AG04449 (cell line): ENCODE measurements around the gene MAN1B1.
A peak's percentile ranks its signal among the peaks of the same experiment; 100 is the strongest.

Source experiments
- CTCF ChIA-PET: fragments of 350-600 bp; formaldehyde crosslinking; extraction: SDS; loops from one replicate; lab custom pipeline; 2021; ENCODE audit warnings: antibody characterized with exemption; lab: Yijun Ruan, JAX
- POLR2A ChIA-PET: fragments of 400-600, 350-600 bp; formaldehyde crosslinking; extraction: SDS; loops from one replicate; lab custom pipeline; 2020; ENCODE audit warnings: antibody characterized with exemption, inconsistent platforms; lab: Yijun Ruan, JAX
- DNase-seq: peaks from one replicate; pipeline ENCODE4 v3.0.0-alpha.2; 2010; ENCODE audit warnings: low read depth, low spot score
- H3K4me3 ChIP-seq: 2 replicates; pipeline ENCODE4 v1.5.1; 2011; ENCODE audit warnings: low read depth, mild to moderate bottlenecking, control low read depth, low read length
- TF ChIP-seq, protein P1 (sequence below): IDR thresholded peaks from one replicate; pipeline ENCODE4 v1.5.1; 2011; ENCODE audit warnings: mild to moderate bottlenecking, moderate library complexity, low read length, control low read depth, inconsistent platforms; ENCODE audit not compliant: insufficient read depth; ENCODE audit errors: missing control alignments

Gene MAN1B1

DNA sequence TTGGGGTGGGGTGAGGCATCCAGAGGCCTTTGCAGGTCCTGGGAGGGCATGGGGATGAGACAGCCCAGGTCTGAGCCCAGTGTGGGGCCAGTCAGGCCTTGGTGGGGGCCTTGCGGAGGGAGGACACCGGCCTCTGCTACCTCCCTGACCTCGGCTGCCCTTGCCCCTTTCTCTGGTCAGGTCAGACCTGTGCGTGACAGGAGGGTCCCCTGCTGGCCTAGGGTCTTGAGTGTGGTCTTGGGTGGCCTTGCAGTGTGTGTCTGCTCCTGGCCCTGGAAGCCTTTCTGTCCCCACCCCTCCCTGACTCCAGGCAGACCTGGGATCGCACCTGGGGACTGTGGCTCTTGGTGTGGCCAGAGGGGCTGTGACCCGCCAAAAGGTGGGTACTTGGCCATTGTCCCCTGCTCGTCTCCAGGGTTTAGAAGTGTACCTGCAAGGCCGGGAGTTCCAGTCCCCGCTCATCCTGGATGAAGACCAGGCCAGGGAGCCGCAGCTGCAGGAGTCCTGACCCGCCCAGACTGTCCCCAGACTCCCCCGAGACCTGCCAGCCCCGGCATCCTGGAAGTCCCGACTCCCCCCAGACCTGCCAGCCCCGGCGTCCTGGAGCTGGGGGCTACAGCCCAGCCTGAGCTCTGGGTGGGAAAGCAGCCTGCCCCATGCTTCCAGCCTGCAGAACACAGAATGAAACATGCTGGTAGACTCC is 4.4 kb upstream of the MAN1B1 start:
- ChIA-PET CTCF (interaction anchor here (0.8 to 17.0 kb wide), 10 partner anchors 14 to 148 kb away, joined by 3 to 208 read pairs (median 4); partner anchors contain the start of genes NPDC1, SAPCD2 and SLC34A3), POLR2A (interaction anchor here (1.0 to 1.8 kb wide), 2 partner anchors 158 to 159 kb away, joined by 3 to 8 read pairs; partner anchors contain the start of gene TUBB4B)
- DNase-seq: no peak
- TF ChIP-seq, protein P1, sequence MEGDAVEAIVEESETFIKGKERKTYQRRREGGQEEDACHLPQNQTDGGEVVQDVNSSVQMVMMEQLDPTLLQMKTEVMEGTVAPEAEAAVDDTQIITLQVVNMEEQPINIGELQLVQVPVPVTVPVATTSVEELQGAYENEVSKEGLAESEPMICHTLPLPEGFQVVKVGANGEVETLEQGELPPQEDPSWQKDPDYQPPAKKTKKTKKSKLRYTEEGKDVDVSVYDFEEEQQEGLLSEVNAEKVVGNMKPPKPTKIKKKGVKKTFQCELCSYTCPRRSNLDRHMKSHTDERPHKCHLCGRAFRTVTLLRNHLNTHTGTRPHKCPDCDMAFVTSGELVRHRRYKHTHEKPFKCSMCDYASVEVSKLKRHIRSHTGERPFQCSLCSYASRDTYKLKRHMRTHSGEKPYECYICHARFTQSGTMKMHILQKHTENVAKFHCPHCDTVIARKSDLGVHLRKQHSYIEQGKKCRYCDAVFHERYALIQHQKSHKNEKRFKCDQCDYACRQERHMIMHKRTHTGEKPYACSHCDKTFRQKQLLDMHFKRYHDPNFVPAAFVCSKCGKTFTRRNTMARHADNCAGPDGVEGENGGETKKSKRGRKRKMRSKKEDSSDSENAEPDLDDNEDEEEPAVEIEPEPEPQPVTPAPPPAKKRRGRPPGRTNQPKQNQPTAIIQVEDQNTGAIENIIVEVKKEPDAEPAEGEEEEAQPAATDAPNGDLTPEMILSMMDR: no peak
- no peak overlapping the region for H3K4me3 ChIP-seq

- H3K4me3 ChIP-seq: no peak overlapping the region
- DNase-seq: no peak
- TF ChIP-seq, protein P1: no peak
- CTCF ChIA-PET: interaction anchor here (1.2 to 17.0 kb wide), 6 partner anchors 15 to 148 kb away, joined by 3 to 208 read pairs (median 6); partner anchors contain the start of genes ABCA2, NPDC1, SAPCD2 and SLC34A3
- POLR2A ChIA-PET: interaction anchor here (0.6 to 1.8 kb wide), 3 partner anchors 14 to 158 kb away, joined by 3 to 8 read pairs (median 3); partner anchors contain the start of gene TUBB4B
These were observed 3.9 kb upstream of the MAN1B1 start for GRCh38 chr9:137082925-137083290.

DNA sequence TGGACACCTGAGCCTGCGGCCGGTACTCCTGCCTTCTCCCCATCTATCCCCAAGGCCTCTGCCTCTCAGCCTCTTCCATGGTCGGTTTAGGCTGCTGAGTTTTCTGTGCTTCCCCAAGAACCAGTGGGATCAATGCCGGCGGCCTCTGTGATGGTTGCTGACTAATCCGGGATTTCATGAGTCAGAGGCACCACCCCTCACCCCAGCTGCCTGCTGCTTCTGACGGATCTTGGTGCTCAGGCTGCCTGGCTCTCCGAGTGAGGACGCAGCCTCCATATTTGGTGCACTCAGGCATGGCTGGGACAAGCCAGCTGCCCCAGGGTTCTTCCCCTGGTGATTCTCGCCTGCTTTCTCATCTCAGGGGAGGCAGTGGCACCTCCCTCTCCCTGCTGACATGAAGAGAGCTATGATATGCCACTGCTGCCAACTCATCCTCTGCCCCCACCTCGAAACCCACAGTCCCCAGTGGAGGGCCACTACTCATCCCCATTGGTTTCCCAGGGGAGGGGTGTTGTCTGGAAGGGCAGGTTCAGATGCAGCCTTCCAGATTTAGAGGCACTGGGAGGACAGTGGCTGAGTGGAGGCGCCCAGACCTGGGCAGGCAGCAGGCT is 3.3 kb upstream of the MAN1B1 start:
- CTCF ChIA-PET: interaction anchor here (1.2 to 17.0 kb wide), 8 partner anchors 16 to 295 kb away, joined by 3 to 208 read pairs (median 3); partner anchors contain the start of genes ABCA2, NPDC1, SAPCD2 and SLC34A3
- H3K4me3 ChIP-seq: peak overlapping the region; percentile 6; the same call in 1 of the 2 replicates
- TF ChIP-seq, protein P1: no peak
- DNase-seq: peak; percentile 75
- POLR2A ChIA-PET: interaction anchor here (0.6 to 1.8 kb wide), 4 partner anchors 14 to 157 kb away, joined by 3 to 8 read pairs (median 4); partner anchors contain the start of gene TUBB4B

DNA sequence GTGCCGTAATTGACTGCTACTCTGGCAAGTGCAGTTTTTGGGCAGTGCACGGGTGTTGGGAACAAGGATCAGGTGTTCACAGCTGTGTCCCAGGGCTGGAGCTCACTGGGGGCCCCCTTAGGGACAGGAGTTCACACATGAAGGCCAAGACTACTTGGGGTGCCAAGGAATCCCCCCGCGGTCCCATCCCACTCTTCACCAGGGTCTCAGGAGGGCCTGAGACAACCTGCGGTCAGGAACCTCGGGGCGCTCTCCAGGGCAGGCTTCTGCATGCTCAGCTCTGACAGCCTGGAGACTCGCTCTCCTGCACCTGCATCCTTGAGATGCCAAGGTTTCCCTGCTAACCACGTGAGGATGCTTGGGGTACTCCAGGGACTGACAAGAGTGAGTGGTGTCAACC is 2.3 kb upstream of the MAN1B1 start:
- POLR2A ChIA-PET: interaction anchor here (1.3 to 1.8 kb wide), 2 partner anchors 29 to 156 kb away, joined by 4 to 8 read pairs; partner anchors contain the start of gene TUBB4B
- CTCF ChIA-PET: interaction anchor here (1.0 to 17.0 kb wide), 6 partner anchors 17 to 296 kb away, joined by 3 to 208 read pairs (median 8); partner anchors contain the start of genes ABCA2, NPDC1 and SAPCD2
- DNase-seq: no peak
- TF ChIP-seq, protein P1: no peak
- H3K4me3 ChIP-seq: no peak overlapping the region

GRCh38 chr9:137085920-137086530 is 760 bp upstream of the MAN1B1 start:
- peak overlapping the region; percentile 78 for H3K4me3 ChIP-seq
- ChIA-PET POLR2A (interaction anchor here (0.6 to 2.6 kb wide), 8 partner anchors 9 to 358 kb away, joined by 3 to 17 read pairs (median 4); partner anchors contain the start of genes SAPCD2, TUBB4B and UAP1L1), CTCF (interaction anchor here (0.9 to 17.0 kb wide), 8 partner anchors 10 to 150 kb away, joined by 3 to 208 read pairs (median 5); partner anchors contain the start of genes NPDC1 and SAPCD2)
- TF ChIP-seq, protein P1: no peak
- DNase-seq: no peak
